ENCODE measurements around the gene NEK10. TPM values are rescaled to one million over a fixed set of nuclear protein-coding genes. Genes with fewer than 3 reads are reported as not detected.

The NEK10 gene
- total RNA-seq, 1 experiment from 2014 or later = 1.2 TPM

DNA sequence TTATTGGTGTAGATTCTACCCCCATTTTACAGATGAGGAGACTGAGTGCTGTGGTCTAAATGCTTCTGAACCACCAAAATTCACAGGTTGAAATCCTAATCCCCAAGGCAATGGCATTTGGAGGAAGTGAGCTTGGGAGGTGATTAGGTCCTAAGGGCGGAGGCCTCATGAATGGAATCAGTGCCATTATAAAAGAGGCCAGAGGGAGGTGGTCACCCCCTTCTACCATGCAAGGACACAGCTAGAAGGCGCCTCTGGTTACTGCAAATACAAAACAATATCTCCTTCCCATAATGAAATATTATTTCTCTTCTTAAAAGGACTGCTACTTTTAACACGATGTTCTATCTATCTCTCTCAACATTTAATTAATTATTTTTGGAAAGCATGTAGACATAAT lies 223.5 kb downstream of the NEK10 start:
- ChIA-PET CTCF (interaction anchor here (1.5 kb wide), 1 partner anchor 11 kb away, joined by 3 read pairs; no protein-coding TSS in a partner anchor), RAD21 (ENCODE audit: low non-redundant PET in 1 of 2, low total read pairs in 2 of 2, uncharacterized antibody in 2 of 2, unreplicated experiment in 2 of 2) (interaction anchor here in 1 of 2 experiments (1.4 kb wide), 1 partner anchor 108 kb away, joined by 3 read pairs; no protein-coding TSS in a partner anchor), POLR2A (no interaction called here)
- intact Hi-C loops (cut with micrococcal nuclease) = loop anchor here (1.0 kb wide), 1 partner anchor 25 kb away; no protein-coding TSS in a partner anchor
- DNase-seq (ENCODE audit: low read depth, low spot score) (no peak), ATAC-seq (peak; percentile 61; the same call in 1 of the 2 replicates)
- no peaks in the 10 kb centered on the region for H3K4me1 ChIP-seq (ENCODE audit: control insufficient read depth in 1 of 2, insufficient read depth in 2 of 2, low read length in 2 of 2)
- H4K20me1 ChIP-seq (ENCODE audit: insufficient read depth) = no peaks in the 10 kb centered on the region
- H2AFZ ChIP-seq (ENCODE audit: low read depth, low read length, poor library complexity, severe bottlenecking) = no peak overlapping the region
- H3K27ac ChIP-seq (ENCODE audit: low read depth, low read length) = no peak overlapping the region
- H3K9me3 ChIP-seq (ENCODE audit: control insufficient read depth in 1 of 2, insufficient read depth in 1 of 2, low read depth in 1 of 2, low read length in 2 of 2) = 0 out of 4 replicates have a peak, but pooled peaks cover 0 to 5% of the 10 kb centered on the region in 2 experiments
- H3K27me3 ChIP-seq (ENCODE audit: insufficient read depth, low read length) = no peaks in the 10 kb centered on the region
- TF ChIP-seq RAD21 (IDR thresholded peaks at IDR 0.05; ENCODE audit: low read depth) = peak; percentile 12; the same call in 1 of the 2 replicates
- TF ChIP-seq, protein P1, sequence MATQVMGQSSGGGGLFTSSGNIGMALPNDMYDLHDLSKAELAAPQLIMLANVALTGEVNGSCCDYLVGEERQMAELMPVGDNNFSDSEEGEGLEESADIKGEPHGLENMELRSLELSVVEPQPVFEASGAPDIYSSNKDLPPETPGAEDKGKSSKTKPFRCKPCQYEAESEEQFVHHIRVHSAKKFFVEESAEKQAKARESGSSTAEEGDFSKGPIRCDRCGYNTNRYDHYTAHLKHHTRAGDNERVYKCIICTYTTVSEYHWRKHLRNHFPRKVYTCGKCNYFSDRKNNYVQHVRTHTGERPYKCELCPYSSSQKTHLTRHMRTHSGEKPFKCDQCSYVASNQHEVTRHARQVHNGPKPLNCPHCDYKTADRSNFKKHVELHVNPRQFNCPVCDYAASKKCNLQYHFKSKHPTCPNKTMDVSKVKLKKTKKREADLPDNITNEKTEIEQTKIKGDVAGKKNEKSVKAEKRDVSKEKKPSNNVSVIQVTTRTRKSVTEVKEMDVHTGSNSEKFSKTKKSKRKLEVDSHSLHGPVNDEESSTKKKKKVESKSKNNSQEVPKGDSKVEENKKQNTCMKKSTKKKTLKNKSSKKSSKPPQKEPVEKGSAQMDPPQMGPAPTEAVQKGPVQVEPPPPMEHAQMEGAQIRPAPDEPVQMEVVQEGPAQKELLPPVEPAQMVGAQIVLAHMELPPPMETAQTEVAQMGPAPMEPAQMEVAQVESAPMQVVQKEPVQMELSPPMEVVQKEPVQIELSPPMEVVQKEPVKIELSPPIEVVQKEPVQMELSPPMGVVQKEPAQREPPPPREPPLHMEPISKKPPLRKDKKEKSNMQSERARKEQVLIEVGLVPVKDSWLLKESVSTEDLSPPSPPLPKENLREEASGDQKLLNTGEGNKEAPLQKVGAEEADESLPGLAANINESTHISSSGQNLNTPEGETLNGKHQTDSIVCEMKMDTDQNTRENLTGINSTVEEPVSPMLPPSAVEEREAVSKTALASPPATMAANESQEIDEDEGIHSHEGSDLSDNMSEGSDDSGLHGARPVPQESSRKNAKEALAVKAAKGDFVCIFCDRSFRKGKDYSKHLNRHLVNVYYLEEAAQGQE (IDR thresholded peaks at IDR 0.05; ENCODE audit: low read depth) = no peak
- TF ChIP-seq, protein P2, sequence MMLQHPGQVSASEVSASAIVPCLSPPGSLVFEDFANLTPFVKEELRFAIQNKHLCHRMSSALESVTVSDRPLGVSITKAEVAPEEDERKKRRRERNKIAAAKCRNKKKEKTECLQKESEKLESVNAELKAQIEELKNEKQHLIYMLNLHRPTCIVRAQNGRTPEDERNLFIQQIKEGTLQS (IDR thresholded peaks at IDR 0.05) = no peak
- H3K4me2 ChIP-seq (ENCODE audit: low read length) = no peak overlapping the region
- no TSS peak for BruUV-seq (replicated peaks)
- H3K79me2 ChIP-seq (ENCODE audit: insufficient read depth, low read length) = no peaks in the 10 kb centered on the region
- H3K9ac ChIP-seq (ENCODE audit: low read length) = no peak overlapping the region
- no peaks in the 10 kb centered on the region for H3K36me3 ChIP-seq (ENCODE audit: control insufficient read depth in 1 of 2, insufficient read depth in 2 of 2, low read length in 2 of 2)
- 0 out of 2 replicates have a peak, but pooled peaks cover 3% of the 10 kb centered on the region for H3K9me2 ChIP-seq (ENCODE audit: insufficient read depth)
- H3K4me3 ChIP-seq (replicated peaks in 1 of 2; ENCODE audit: low read depth in 1 of 2, low read length in 2 of 2) = no peak overlapping the region

DNA sequence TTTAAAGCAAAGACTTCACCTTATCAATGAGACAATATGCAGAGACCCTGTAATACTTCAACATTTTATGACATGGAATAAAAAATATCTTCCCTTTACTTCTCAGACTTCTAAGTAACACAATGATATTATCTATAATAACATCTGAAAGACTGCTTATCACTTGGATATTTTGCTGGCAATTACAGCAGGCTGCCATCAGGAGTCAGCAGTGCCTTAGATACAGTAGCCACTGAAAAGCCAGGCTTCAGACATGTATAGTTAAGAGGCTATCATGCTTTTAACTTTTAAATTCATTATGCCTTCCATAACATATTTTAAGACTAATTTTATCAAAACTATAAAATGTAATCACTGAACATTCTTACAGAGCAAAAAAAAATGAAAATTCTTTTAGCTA lies 227.5 kb downstream of the NEK10 start:
- intact Hi-C loops (cut with micrococcal nuclease) = no loop called here
- Histone ChIP-seq H2AFZ (ENCODE audit: low read depth, low read length, poor library complexity, severe bottlenecking) (no peak overlapping the region), H3K36me3 (ENCODE audit: control insufficient read depth in 1 of 2, insufficient read depth in 2 of 2, low read length in 2 of 2) (no peaks in the 10 kb centered on the region), H3K27ac (ENCODE audit: low read depth, low read length) (no peak overlapping the region), H4K20me1 (ENCODE audit: insufficient read depth) (no peaks in the 10 kb centered on the region), H3K4me3 (replicated peaks in 1 of 2; ENCODE audit: low read depth in 1 of 2, low read length in 2 of 2) (no peak overlapping the region), H3K9me2 (ENCODE audit: insufficient read depth) (no peaks in the 10 kb centered on the region), H3K79me2 (ENCODE audit: insufficient read depth, low read length) (no peaks in the 10 kb centered on the region), H3K9ac (ENCODE audit: low read length) (no peak overlapping the region), H3K4me1 (ENCODE audit: control insufficient read depth in 1 of 2, insufficient read depth in 2 of 2, low read length in 2 of 2) (no peaks in the 10 kb centered on the region), H3K4me2 (ENCODE audit: low read length) (no peak overlapping the region), H3K27me3 (ENCODE audit: insufficient read depth, low read length) (no peaks in the 10 kb centered on the region), H3K9me3 (ENCODE audit: control insufficient read depth in 1 of 2, insufficient read depth in 1 of 2, low read depth in 1 of 2, low read length in 2 of 2) (0 out of 4 replicates have a peak, but pooled peaks cover 0 to 5% of the 10 kb centered on the region in 2 experiments)
- TF ChIP-seq EZH2 (IDR thresholded peaks at IDR 0.05) = no peak
- no peak for TF ChIP-seq JUND (IDR thresholded peaks at IDR 0.05)
- TF ChIP-seq, protein P3, sequence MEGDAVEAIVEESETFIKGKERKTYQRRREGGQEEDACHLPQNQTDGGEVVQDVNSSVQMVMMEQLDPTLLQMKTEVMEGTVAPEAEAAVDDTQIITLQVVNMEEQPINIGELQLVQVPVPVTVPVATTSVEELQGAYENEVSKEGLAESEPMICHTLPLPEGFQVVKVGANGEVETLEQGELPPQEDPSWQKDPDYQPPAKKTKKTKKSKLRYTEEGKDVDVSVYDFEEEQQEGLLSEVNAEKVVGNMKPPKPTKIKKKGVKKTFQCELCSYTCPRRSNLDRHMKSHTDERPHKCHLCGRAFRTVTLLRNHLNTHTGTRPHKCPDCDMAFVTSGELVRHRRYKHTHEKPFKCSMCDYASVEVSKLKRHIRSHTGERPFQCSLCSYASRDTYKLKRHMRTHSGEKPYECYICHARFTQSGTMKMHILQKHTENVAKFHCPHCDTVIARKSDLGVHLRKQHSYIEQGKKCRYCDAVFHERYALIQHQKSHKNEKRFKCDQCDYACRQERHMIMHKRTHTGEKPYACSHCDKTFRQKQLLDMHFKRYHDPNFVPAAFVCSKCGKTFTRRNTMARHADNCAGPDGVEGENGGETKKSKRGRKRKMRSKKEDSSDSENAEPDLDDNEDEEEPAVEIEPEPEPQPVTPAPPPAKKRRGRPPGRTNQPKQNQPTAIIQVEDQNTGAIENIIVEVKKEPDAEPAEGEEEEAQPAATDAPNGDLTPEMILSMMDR (IDR thresholded peaks at IDR 0.05 in 2 of 3, conservative IDR thresholded peaks at IDR 0.05 in 1 of 3; ENCODE audit: borderline replicate concordance in 1 of 3, insufficient read depth in 1 of 3, low read depth in 2 of 3, low read length in 2 of 3) = peak; percentile 29 to 75 (median 34); a peak in 5 of 6 replicates
- TF ChIP-seq SRF (IDR thresholded peaks at IDR 0.05; ENCODE audit: low read depth) = no peak
- peak; percentile 50; the same call in 1 of the 2 replicates for TF ChIP-seq RAD21 (IDR thresholded peaks at IDR 0.05; ENCODE audit: low read depth)
- RAD21 ChIA-PET (ENCODE audit: low non-redundant PET in 1 of 2, low total read pairs in 2 of 2, uncharacterized antibody in 2 of 2, unreplicated experiment in 2 of 2) = no interaction called here
- ATAC-seq (no peak), DNase-seq (ENCODE audit: low read depth, low spot score) (peak; percentile 26)
- no TSS peak for BruUV-seq (replicated peaks)
- CTCF ChIA-PET = interaction anchor here (0.8 to 2.9 kb wide), 3 partner anchors 112 to 356 kb away, joined by 3 to 10 read pairs (median 3); no protein-coding TSS in a partner anchor
- POLR2A ChIA-PET = no interaction called here
